Right lobe of liver (tissue), 6 donors: ENCODE results near the gene CSNK1G1. TPM values are rescaled to one million over a fixed set of nuclear protein-coding genes. Genes with fewer than 3 reads are reported as not detected.
"Not testable (repeated sequence)": the region's sequence is repeated elsewhere in the genome, so short reads cannot be mapped to it uniquely, and the experiment has no call there.

ENCODE experiments used
- ATAC-seq, 4 donors: fragments of 200-7000 bp; cut with Tn5 transposase; one replicate each; pipeline ENCODE4 v1.9.1; 2020; ENCODE audit warnings: mild to moderate bottlenecking in 4 of 4, moderate library complexity in 4 of 4
- DNase-seq, 3 donors: peaks; one replicate each; pipeline ENCODE4 v3.0.0-alpha.2; 2020
- H3K27ac ChIP-seq, 3 donors: fragments of 200-600 bp; one replicate each; pipeline ENCODE4 v1.8.0; 2022
- H3K27me3 ChIP-seq, 2 donors: fragments of 200-600 bp; one replicate each; pipeline ENCODE4 v1.8.0; 2022
- H3K36me3 ChIP-seq, 4 donors: fragments of 200-600 bp; sonication (generic) in 1 of 4; one replicate each; pipeline versions ENCODE4 v1.5.1 to v1.8.0; 2017 to 2022; ENCODE audit warnings: control low read depth in 1 of 4
- H3K4me1 ChIP-seq, 4 donors: fragments of 200-600 bp; sonication (generic) in 1 of 4; one replicate each; pipeline versions ENCODE4 v1.5.1 to v1.8.0; 2017 to 2022; ENCODE audit warnings: control low read depth in 1 of 4
- H3K4me3 ChIP-seq, 3 donors: fragments of 200-600 bp; one replicate each; pipeline ENCODE4 v1.8.0; 2022
- H3K9me3 ChIP-seq, 4 donors: fragments of 200-600 bp; sonication (generic) in 1 of 4; one replicate each; pipeline versions ENCODE4 v1.5.1 to v1.8.0; 2017 to 2022; ENCODE audit warnings: control low read depth in 1 of 4
- POLR2A ChIP-seq: fragments of 450-650 bp; IDR thresholded peaks from one replicate; pipeline ENCODE4 v1.6.1; 2017; ENCODE audit warnings: antibody characterized with exemption, mild to moderate bottlenecking
- WGBS: methylation state at CpG from one replicate; pipeline ENCODE4 v1.1.6; 2018; ENCODE audit warnings: low coverage, low lambda C conversion rate; ENCODE audit not compliant: insufficient coverage; ENCODE audit errors: missing lambda C conversion rate; 5-methylcytosine and 5-hydroxymethylcytosine counted together
- intact Hi-C, 2 donors: fragments of 100-400 bp; cut with DNase I; formaldehyde crosslinking; loops; one replicate each; pipeline versions ENCODE4 v1.11.2 to v1.14.1; 2022
- total RNA-seq, 6 experiments: library from RNA; depleted of rRNA in 2 of 6; stranded (reverse); fragments of >200 nt in 2 of 6; fragmentation: NEBNext Ultra II Directional in 3 of 6; extraction: Animal tissue kit (Norgen Biotek cat#: 25700) in 3 of 6; gene quantifications; one replicate each; pipeline versions ENCODE4 v1.1.0 to v1.2.4, GENCODE V29; 2016 to 2023
- TF ChIP-seq, protein P1 (sequence below), 4 donors: fragments of 200-600 bp in 3 of 4; fragments of 450-650 bp in 1 of 4; IDR thresholded peaks; one replicate each; pipeline versions ENCODE4 v1.5.1 to v1.8.0; 2016 to 2022; ENCODE audit warnings: antibody characterized with exemption in 4 of 4, mild to moderate bottlenecking in 2 of 4
- donor health status: DM: no; HTN: yes; CAD: no.
- donor health status: DM: no; HTN: no; CAD: no.
- donor health status: DM: no; HTN: no; CAD: no.
- donor health status: DM: no; HTN: yes; CAD: no.
- donor health status: DM: no; HTN: yes; CAD: no.

The CSNK1G1 gene
- total RNA-seq, 6 experiments from 2014 or later, result 3.9 to 7.1 (median 5.5) TPM

DNA sequence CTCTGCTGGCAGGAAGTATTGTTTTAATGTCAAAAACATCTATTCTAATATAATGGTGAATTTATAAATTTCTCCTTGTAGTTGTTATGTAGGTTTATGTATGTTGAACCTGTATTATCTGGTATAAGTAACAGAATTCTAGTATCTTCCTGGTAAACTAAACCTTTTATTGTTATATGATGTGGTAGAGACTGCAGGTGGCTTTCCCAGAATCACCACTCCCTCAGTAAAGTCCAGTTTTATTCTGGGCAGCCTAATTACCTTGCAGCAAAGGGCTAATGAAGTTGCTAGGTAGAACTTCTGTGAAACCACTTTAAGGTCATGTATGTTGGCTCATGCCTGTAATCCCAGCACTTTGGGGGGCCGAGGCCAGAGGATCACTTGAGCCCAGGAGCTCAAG, 15.6 kb downstream of the CSNK1G1 start:
- 100% methylated on average over 1 of the region's 1 CpG for WGBS
- no peaks in the 10 kb centered on the region for H3K9me3 ChIP-seq
- H3K4me3 ChIP-seq, result no peak overlapping the region
- DNase-seq (no peak), ATAC-seq (no peak)
- no peaks in the 10 kb centered on the region for H3K27me3 ChIP-seq
- no peak overlapping the region for H3K27ac ChIP-seq
- TF ChIP-seq POLR2A, result no peak
- TF ChIP-seq, protein P1, sequence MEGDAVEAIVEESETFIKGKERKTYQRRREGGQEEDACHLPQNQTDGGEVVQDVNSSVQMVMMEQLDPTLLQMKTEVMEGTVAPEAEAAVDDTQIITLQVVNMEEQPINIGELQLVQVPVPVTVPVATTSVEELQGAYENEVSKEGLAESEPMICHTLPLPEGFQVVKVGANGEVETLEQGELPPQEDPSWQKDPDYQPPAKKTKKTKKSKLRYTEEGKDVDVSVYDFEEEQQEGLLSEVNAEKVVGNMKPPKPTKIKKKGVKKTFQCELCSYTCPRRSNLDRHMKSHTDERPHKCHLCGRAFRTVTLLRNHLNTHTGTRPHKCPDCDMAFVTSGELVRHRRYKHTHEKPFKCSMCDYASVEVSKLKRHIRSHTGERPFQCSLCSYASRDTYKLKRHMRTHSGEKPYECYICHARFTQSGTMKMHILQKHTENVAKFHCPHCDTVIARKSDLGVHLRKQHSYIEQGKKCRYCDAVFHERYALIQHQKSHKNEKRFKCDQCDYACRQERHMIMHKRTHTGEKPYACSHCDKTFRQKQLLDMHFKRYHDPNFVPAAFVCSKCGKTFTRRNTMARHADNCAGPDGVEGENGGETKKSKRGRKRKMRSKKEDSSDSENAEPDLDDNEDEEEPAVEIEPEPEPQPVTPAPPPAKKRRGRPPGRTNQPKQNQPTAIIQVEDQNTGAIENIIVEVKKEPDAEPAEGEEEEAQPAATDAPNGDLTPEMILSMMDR (IDR thresholded peaks at IDR 0.05), result no peak
- peaks cover 0 to 3% (median under 1%) of the 10 kb centered on the region in 4 donors for H3K36me3 ChIP-seq
- intact Hi-C loops, result no loop called here
- peaks cover 0 to 10% (median 4%) of the 10 kb centered on the region in 4 donors for H3K4me1 ChIP-seq

DNA sequence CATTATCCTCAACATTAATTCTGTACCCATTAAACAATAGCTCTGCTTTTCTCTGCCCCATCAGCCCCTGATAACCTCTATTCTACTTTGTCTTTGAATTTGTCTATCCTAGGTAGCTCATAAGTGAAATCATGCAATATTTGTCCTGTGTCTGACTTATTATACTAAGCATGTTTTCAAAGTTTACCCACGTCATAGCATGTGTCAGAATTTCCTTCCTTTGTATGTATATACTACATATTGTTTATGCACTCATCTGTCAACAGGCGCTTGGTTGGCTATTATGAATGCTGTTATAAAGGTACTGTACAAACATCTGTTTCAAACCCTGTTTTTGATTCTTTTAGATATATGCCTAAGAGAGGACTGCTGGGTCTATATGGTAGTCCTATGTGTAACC, 18.2 kb downstream of the CSNK1G1 start:
- H3K4me1 ChIP-seq, result no peaks in the 10 kb centered on the region
- no peak overlapping the region for H3K4me3 ChIP-seq
- WGBS, result 77% methylated on average over 2 of the region's 2 CpGs
- peaks cover 0 to 3% (median under 1%) of the 10 kb centered on the region in 4 donors for H3K36me3 ChIP-seq
- no peak for ATAC-seq
- no peak for DNase-seq
- no peak overlapping the region for H3K27ac ChIP-seq
- no peaks in the 10 kb centered on the region for H3K27me3 ChIP-seq
- no peak for TF ChIP-seq POLR2A
- TF ChIP-seq, protein P1 (IDR thresholded peaks at IDR 0.05), result no peak
- H3K9me3 ChIP-seq, result no peaks in the 10 kb centered on the region
- intact Hi-C loops, result no loop called here

DNA sequence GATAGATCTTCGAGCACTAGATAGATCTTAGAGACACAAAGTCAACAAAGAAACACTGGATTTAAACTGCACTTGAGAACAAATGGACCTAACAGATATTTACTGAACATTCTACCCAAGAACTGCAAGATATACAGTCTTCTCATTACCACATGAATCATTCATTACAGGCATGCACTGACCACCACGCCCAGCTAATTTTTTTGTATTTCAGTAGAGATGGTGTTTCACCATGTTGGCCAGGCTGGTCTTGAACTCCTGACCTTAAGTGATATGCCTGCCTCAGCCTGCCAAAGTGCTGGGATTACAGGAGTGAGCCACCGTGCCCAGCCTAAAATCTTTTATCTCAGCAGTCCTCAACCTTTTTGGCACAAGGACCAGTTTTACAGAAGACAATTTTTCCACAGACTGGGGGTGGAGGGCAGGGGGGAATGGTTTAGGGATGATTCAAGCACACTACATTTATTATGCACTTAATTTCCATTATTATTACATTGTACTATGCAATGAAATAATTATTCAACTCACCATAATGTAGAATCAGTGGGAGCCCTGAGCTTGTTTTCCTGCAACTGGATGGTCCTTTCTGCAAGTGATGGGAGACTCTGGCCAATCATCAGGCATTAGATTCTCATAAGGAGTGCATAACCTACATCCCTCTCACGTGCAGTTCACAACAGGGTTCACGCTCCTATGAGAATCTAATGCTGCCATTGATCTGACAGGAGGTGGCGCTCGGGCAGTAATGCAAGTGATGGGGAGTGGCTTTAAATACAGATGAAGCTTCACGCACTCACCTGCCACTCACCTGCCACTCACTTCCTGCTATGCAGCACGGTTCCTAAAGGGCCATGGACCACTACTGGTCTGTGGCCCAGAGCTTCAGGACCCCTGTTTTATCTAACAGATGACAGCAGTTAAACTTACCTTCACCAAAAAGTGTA, 21.7 kb downstream of the CSNK1G1 start:
- no peak for DNase-seq
- ATAC-seq, result no peak
- Histone ChIP-seq H3K27me3 (no peaks in the 10 kb centered on the region), H3K4me3 (no peak overlapping the region), H3K36me3 (no peaks in the 10 kb centered on the region), H3K27ac (no peak overlapping the region), H3K4me1 (no peaks in the 10 kb centered on the region), H3K9me3 (no peaks in the 10 kb centered on the region)
- 84% methylated on average over 8 of the region's 9 CpGs for WGBS
- TF ChIP-seq POLR2A, result no peak
- TF ChIP-seq, protein P1 (IDR thresholded peaks at IDR 0.05), result no peak
- intact Hi-C loops, result no loop called here

DNA sequence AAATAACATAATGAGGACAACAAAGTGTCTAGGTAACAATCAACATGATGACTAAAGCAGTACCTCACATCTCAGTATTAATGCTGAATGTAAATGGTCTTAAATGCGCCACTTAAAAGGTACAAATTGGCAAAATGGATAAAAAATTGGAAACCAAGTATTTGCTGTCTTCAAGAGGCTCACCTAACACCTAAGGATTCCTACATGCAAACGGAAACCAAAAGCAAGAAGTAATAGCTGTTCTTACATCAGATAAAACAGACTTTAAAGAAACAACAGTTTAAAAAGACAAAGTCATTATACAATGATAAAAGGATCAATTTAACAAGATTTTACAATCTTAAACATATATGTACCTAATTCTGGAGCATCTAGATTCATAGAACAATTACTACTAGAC, 22.5 kb downstream of the CSNK1G1 start:
- intact Hi-C loops, result no loop called here

DNA sequence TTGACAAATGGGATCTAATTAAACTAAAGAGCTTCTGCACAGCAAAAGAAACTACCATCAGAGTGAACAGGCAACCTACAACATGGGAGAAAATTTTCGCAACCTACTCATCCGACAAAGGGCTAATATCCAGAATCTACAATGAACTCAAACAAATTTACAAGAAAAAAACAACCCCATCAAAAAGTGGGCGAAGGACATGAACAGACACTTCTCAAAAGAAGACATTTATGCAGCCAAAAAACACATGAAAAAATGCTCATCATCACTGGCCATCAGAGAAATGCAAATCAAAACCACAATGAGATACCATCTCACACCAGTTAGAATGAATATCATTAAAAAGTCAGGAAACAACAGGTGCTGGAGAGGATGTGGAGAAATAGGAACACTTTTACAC, 24.3 kb downstream of the CSNK1G1 start:
- H3K27me3 ChIP-seq, H3K4me3 ChIP-seq, ATAC-seq, H3K27ac ChIP-seq, DNase-seq, H3K9me3 ChIP-seq, H3K4me1 ChIP-seq, H3K36me3 ChIP-seq, intact Hi-C loops: not testable (repeated sequence)
- no CpG with 5 or more reads among the region's 3 CpGs for WGBS

More for the DNA sequence above, 22.5 kb downstream of the CSNK1G1 start:
- H3K4me1 ChIP-seq, result no peaks in the 10 kb centered on the region
- ATAC-seq, result no peak
- no peaks in the 10 kb centered on the region for H3K9me3 ChIP-seq
- no peak for DNase-seq
- no peaks in the 10 kb centered on the region for H3K36me3 ChIP-seq
- no peak overlapping the region for H3K27ac ChIP-seq
- TF ChIP-seq, protein P1 (IDR thresholded peaks at IDR 0.05), result no peak
- TF ChIP-seq POLR2A, result no peak
- H3K27me3 ChIP-seq, result no peaks in the 10 kb centered on the region
- H3K4me3 ChIP-seq, result no peak overlapping the region
- WGBS, result 75% methylated on average over 2 of the region's 2 CpGs

DNA sequence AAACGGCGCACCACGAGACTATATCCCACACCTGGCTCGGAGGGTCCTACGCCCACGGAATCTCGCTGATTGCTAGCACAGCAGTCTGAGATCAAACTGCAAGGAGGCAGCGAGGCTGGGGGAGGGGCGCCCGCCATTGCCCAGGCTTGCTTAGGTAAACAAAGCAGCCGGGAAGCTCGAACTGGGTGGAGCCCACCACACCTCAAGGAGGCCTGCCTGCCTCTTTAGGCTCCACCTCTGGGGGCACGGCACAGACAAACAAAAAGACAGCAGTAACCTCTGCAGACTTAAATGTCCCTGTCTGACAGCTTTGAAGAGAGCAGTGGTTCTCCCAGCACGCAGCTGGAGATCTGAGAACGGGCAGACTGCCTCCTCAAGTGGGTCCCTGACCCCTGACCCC, 29.0 kb downstream of the CSNK1G1 start:
- H3K27me3 ChIP-seq, H3K36me3 ChIP-seq, DNase-seq, H3K4me3 ChIP-seq, ATAC-seq, H3K9me3 ChIP-seq, H3K27ac ChIP-seq, intact Hi-C loops, H3K4me1 ChIP-seq: not testable (repeated sequence)
- WGBS, result 67% methylated on average over 3 of the region's 15 CpGs

DNA sequence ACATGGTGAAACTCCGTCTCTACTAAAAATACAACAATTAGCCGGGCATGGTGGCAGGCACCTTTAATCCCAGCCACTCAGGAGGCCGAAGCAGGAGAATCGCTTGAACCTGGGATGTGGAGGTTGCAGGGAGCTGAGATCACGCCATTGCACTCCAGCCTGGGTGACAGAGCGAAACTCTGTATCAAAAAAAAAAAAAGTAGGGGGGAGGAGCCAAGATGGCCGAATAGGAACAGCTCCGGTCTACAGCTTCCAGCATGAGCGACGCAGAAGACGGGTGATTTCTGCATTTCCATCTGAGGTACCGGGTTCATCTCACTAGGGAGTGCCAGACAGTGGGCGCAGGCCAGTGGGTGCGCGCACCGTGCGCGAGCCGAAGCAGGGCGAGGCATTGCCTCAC, 29.5 kb downstream of the CSNK1G1 start:
- WGBS, result 96% methylated on average over 6 of the region's 20 CpGs
- not testable (repeated sequence) for DNase-seq

More for the DNA sequence above, 29.5 kb downstream of the CSNK1G1 start:
- intact Hi-C loops, H3K4me1 ChIP-seq, H3K4me3 ChIP-seq, H3K27ac ChIP-seq, H3K9me3 ChIP-seq, ATAC-seq, H3K27me3 ChIP-seq, H3K36me3 ChIP-seq: not testable (repeated sequence)
